Mesangial cell (primary cell): ENCODE data around the gene CMTM5. TPM values are rescaled to one million over a fixed set of nuclear protein-coding genes. Genes with fewer than 3 reads are reported as not detected.

Source experiments
- total RNA-seq: library from RNA; depleted of rRNA; stranded (reverse); fragments of >200 nt; gene quantifications from 2 replicates; pipeline ENCODE4 v1.2.3, GENCODE V29; 2015

The CMTM5 gene
- total RNA-seq, result 0.25 TPM in 1 of 2 replicates, not detected in the other

GRCh38 chr14:23376482-23377197, at the start of gene CMTM5:
TSS of gene CMTM5 (plus strand) at chr14:23377046. CDS start at chr14:23377252, 206 bp downstream.

GRCh38 chr14:23352506-23353432, 24.1 kb upstream of the CMTM5 start, which contains the start of gene SLC22A17:
TSS of gene SLC22A17 (minus strand) at chr14:23352887.

GRCh38 chr14:23365036-23365731, 11.7 kb upstream of the CMTM5 start, which contains the start of gene EFS:
TSS of gene EFS (minus strand) at chr14:23365172. CDS start at chr14:23365025, 147 bp downstream.

GRCh38 chr14:23372509-23372908, 4.3 kb upstream of the CMTM5 start, which contains the start of gene IL25:
TSS of gene IL25 (plus strand) at chr14:23372809.

GRCh38 chr14:23407516-23408306, 30.9 kb downstream of the CMTM5 start, which contains the start of gene MYH6:
TSS of gene MYH6 (minus strand) at chr14:23408273. CDS start at chr14:23407223, 1,050 bp downstream.

Other genes starting within 250 kb of the CMTM5 start
- gene SLC7A8, start 193.4 kb upstream of the CMTM5 start, total RNA-seq, result 0.98 and 7.2 TPM in 2 replicates
- gene RNF212B, start 139.1 kb upstream of the CMTM5 start, total RNA-seq, result not detected in 2 replicates
- 9.1 and 11.1 TPM in 2 replicates for gene HOMEZ, start 90.9 kb upstream of the CMTM5 start, total RNA-seq
- gene PPP1R3E, start 74.2 kb upstream of the CMTM5 start, total RNA-seq, result 0.98 and 3.2 TPM in 2 replicates
- 13.5 and 15.5 TPM in 2 replicates for gene BCL2L2, start 70.2 kb upstream of the CMTM5 start, total RNA-seq
- gene PABPN1, start 55.6 kb upstream of the CMTM5 start, total RNA-seq, result 58.4 and 59.0 TPM in 2 replicates
- 16.9 and 34.9 TPM in 2 replicates for gene SLC22A17, start 24.2 kb upstream of the CMTM5 start, total RNA-seq
- 10.4 and 14.7 TPM in 2 replicates for gene EFS, start 11.9 kb upstream of the CMTM5 start, total RNA-seq
- not detected in 2 replicates for gene IL25, start 4.2 kb upstream of the CMTM5 start, total RNA-seq
- gene MYH6, start 31.2 kb downstream of the CMTM5 start, total RNA-seq, result not detected in 2 replicates
- not detected in 2 replicates for gene MYH7, start 58.6 kb downstream of the CMTM5 start, total RNA-seq
- gene NGDN, start 92.7 kb downstream of the CMTM5 start, total RNA-seq, result 32.5 and 46.3 TPM in 2 replicates
- 0.49 and 1.6 TPM in 2 replicates for gene ZFHX2, start 174.7 kb downstream of the CMTM5 start, total RNA-seq
- 8.4 and 9.8 TPM in 2 replicates for gene THTPA, start 179.2 kb downstream of the CMTM5 start, total RNA-seq
- gene AP1G2, start 190.7 kb downstream of the CMTM5 start, total RNA-seq, result 61.3 and 101 TPM in 2 replicates
- not detected in 2 replicates for gene JPH4, start 201.7 kb downstream of the CMTM5 start, total RNA-seq